GM10266 (cell line): ENCODE results near the gene APLP2.

ENCODE experiments used
- DNase-seq: peaks from one replicate; pipeline ENCODE4 v3.0.0; 2012; ENCODE audit errors: extremely low spot score
- TF ChIP-seq, protein P1 (sequence below): IDR thresholded peaks from 2 replicates; pipeline ENCODE4 v1.5.1; 2012; ENCODE audit warnings: mild to moderate bottlenecking, low read depth; ENCODE audit not compliant: control insufficient read depth, insufficient read depth; ENCODE audit errors: missing control alignments

The APLP2 gene

DNA sequence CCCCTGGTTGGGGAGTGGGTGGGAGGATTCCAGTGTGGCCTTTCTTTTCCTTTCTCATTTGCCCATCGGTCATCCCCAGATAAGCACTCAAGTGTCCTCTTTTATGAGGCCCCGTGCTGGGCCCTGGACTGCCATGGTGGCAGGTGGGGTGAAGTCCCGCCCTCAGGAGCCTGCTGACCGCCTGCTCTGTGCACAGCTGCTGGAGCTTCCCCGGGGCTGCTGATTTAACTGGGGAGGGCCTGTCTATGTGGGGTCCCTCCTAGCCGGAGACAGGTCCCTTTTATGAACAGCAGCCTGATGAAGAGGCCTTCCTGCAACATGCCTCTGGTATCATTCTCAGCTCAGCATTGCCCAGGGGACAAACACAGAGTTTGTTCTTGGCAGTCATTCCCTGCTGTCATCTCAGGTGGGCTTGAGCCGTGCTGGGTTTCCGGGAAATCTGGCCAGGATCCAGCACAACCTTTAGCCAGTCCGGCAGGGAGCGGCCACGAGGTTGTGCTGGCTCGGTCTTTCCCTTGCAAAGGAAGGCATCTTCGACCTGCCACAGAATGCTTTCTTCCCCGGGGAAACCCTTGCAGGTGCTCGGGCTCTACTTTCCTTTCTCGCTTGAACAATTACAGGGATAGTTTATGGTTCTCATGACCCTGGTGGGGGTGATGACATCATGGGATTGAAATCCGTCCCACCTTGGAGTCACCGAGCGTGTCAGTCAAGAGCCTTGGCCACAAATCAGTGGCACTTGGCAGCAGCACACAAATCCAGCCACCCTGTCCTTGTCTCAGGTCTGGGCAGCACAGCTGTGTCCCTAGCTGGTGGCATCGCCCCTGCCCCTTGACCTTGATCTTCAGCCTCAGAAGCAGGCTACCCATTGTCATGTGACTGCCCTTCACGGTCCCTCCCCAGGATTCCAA, 110.0 kb downstream of the APLP2 start:
- TF ChIP-seq, protein P1, sequence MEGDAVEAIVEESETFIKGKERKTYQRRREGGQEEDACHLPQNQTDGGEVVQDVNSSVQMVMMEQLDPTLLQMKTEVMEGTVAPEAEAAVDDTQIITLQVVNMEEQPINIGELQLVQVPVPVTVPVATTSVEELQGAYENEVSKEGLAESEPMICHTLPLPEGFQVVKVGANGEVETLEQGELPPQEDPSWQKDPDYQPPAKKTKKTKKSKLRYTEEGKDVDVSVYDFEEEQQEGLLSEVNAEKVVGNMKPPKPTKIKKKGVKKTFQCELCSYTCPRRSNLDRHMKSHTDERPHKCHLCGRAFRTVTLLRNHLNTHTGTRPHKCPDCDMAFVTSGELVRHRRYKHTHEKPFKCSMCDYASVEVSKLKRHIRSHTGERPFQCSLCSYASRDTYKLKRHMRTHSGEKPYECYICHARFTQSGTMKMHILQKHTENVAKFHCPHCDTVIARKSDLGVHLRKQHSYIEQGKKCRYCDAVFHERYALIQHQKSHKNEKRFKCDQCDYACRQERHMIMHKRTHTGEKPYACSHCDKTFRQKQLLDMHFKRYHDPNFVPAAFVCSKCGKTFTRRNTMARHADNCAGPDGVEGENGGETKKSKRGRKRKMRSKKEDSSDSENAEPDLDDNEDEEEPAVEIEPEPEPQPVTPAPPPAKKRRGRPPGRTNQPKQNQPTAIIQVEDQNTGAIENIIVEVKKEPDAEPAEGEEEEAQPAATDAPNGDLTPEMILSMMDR = no peak
- no peak for DNase-seq

DNA sequence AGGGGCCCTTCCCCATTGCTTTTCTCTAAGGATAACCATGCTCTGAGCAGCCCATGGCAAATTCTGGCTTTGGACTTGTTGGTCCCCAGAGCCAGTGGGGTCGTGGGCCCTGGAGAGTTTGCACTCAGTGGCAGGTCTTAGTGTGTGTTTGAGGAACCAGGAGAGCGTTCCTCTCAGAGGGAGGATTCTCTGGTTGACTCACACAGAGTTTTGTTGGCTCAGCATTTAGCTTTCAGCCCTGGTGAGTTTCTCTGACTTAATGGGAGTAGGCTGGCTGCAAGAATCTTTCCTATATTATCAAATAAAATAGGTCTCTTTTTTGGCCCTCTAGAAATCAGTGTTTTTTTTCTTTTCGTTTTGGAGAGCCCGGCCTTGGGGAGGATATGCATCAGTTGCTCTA, 110.8 kb downstream of the APLP2 start:
- no peak for DNase-seq
- TF ChIP-seq, protein P1 = no peak

DNA sequence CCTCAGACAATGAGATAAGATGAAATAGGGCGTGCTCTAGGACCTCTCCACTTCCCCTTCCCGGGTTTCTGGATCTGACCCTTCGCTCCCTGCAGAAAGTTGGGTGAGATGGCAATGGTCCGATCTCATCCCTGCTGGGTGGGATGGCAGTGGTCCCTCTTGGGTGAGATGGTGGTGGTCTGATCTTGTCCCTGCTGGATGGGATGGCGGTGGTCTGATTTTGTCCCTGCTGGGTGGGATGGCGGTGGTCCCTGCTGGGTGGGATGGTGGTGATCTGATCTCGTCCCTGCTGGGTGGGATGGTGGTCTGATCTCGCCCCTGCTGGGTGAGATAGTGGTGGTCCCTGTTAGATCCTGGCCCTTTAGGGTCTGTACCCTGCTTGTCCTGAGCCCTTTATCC, 111.2 kb downstream of the APLP2 start:
- TF ChIP-seq, protein P1 = no peak

DNA sequence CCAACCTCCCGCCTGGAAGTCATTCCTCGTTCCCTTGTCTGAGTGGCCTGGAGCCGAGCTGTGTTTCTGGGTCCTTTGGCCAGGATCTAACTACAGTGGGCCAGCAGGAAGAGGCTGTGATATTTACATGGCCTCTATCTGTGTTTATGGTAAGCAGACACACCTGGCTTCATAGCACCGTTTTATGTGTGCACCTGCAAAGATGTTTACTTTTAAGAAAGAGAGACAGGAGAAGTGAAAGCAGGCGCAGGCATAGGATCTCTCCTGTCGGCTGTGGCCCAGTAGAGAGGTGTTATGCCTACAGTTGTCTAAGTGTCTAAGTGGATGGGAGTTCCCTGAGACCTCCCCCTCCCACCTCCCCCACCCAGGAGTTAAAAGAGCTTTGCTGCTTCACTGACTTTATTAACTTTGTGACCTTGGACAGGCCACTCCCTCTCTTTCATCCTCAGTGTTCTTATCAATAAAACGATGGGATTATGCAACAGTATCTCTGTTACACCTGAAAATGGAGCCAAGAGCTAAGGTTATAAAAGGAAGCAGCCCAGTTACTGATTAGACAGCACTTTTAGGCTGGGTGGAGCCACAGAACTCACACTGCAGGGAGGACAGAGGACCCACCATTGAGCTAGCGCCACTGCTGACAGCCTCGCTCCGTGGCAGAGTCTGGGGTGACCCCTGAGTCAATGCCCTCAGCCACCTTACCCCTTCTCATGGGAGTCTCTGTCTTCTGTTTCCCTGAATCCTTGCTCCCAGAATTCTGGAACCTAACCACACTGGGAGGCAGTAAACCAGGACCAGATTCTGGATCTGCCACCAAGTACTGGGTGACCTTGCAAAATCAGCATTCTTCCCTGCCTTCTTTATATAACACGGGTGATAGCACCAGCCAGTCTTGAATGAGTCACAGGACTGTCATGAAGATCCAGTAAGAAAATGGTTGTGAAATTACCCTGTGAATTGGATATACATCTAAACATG, 111.9 kb downstream of the APLP2 start:
- DNase-seq = no peak
- TF ChIP-seq, protein P1 = no peak

More for the DNA sequence above, 111.2 kb downstream of the APLP2 start:
- no peak for DNase-seq

DNA sequence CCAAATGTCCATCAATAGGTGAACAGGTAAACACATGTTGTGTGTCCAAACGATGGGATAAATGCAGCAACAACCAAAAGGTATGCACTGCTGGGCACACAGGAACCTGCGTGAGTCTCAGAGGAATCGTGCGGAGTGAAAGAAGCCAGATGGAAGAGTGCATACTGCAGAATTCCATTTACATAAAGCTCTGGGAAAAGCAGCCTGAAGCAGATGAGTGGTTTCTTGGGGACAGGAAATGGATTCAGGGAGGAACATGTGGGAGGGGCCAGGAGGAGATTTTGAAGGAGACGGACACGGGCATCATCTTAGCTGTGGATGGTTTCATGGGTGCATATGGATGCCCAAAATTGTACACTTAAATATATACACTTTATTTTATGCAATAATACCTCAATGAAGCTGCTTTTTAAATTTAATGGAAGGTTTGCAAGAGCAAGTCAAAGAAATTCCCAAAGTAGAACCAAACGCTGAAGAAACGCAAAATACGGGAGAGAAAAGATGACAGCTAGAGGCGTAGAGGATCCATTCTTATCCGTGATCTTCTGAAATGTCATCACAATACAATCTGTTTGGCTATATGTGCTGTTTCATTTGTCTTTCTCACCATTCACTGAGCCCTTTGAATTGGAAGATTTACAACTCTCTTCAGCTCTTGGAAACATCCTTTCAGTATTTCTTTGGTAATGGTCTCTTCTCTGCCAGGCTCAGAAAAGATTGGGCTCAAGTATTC, 114.3 kb downstream of the APLP2 start:
- no peak for DNase-seq
- TF ChIP-seq, protein P1 = no peak

DNA sequence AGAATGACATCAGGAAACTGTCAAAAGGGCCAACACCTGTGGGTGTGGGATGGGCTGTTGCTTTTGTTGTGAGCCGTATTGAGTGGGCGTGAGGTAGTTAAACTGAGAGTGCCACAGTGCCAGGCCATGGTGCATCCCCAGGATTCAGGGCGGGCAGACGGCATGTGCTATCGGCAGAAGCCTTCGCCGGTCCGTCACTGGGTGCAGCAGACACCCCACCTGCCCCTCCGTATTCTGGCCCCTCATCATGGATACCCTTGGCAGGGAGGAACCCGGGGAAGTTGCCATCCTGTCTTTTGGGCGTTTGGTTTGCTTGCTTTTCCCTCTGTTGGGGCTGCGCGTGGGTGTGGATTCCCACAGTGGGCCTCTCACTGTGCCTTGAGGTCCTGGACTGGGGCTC, 117.4 kb downstream of the APLP2 start:
- no peak for DNase-seq
- TF ChIP-seq, protein P1 = no peak
